Caki2 (cell line): Measurements from ENCODE around the gene EPHX1. TPM values are rescaled to one million over a fixed set of nuclear protein-coding genes. Genes with fewer than 3 reads are reported as not detected.
"Not testable (repeated sequence)": the region's sequence is repeated elsewhere in the genome, so short reads cannot be mapped to it uniquely, and the experiment has no call there.

Source experiments
- DNase-seq: peaks from one replicate; pipeline ENCODE4 v3.0.0-alpha.2; 2015; ENCODE audit warnings: low read depth
- in situ Hi-C: cut with HindIII; loops from 2 replicates; pipeline ENCODE4 v1.10.0; 2016; ENCODE audit warnings: low sequenced_read_pairs, low pct_unique_long_range_greater_than_20kb, mixed read lengths
- total RNA-seq: library from RNA; depleted of rRNA; stranded (reverse); fragments of >200 nt; shearing (Covaris generic); gene quantifications from 2 replicates; pipeline ENCODE4 v1.2.3, GENCODE V29; 2014; ENCODE audit warnings: low replicate concordance

Gene EPHX1
- total RNA-seq, 1 experiment from 2014 or later, result 251 TPM

- in situ Hi-C loops, result loop anchor here (10.0 kb wide), 1 partner anchor 280 kb away; no protein-coding TSS in a partner anchor
- no peak for DNase-seq
Observed at GRCh38 chr1:225774281-225775147, 35.4 kb upstream of the EPHX1 start.

DNA sequence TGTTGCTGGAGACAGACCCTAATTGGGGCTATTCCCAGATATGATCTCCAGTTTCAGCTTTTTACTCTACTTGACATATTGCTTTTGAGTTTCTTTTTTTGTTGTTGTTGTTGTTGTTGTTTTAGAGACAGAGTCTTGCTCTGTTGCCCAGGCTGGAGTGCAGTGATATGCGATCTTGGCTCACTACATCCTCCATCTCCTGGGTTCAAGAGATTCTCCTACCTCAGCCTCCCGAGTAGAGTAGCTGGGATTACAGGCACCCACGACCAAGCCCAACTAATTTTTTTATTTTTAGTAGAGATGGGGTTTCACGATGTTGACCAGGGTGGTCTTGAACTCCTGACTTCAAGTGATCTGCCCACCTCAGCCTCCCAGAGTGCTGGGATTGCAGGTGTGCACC lies 33.6 kb upstream of the EPHX1 start:
- in situ Hi-C loops, result loop anchor here (10.0 kb wide), 1 partner anchor 281 kb away; no protein-coding TSS in a partner anchor
- no peak for DNase-seq

- no peak for DNase-seq
- in situ Hi-C loops, result loop anchor here (10.0 kb wide), 1 partner anchor 282 kb away; no protein-coding TSS in a partner anchor
Observed at GRCh38 chr1:225777058-225777582, 32.8 kb upstream of the EPHX1 start.

DNA sequence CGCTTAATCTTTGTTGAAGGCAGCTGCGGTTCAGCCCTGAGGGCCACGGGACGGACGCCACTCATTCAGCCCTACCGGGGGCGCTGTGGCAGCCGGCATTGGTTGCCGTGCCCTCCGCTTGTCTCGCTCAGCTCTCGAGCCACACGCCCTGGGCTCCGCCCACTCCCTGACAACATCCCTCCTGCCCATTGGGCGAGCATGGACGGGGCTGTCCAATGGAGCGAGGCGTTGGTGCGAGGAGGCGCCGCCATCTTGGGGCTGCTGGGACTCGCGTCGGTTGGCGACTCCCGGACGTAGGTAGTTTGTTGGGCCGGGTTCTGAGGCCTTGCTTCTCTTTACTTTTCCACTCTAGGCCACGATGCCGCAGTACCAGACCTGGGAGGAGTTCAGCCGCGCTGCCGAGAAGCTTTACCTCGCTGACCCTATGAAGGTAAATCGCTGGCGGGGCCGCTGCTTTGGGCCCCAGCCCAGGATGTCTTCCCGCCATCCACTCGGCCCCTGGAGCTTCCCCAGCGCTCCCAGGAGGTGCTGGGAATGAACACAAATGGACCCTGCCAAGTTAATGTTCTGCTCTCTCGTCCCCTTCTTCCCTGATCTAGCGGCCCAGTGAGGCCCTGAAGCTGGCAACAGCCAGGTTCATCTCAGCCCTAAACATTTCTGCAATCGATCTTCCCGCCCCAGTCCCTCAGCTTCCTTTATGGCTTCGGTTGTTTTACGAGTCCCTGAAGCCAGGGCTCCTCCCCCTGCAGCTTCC lies 32.2 kb upstream of the EPHX1 start, which contains the start of gene SRP9:
TSS of gene SRP9 (plus strand) at position 244 of the 754 bp plus-strand sequence. CDS start at position 359, 115 bp downstream.
- in situ Hi-C loops, result loop anchor here (10.0 kb wide), 1 partner anchor 283 kb away; no protein-coding TSS in a partner anchor
- peak; percentile 98 for DNase-seq

DNA sequence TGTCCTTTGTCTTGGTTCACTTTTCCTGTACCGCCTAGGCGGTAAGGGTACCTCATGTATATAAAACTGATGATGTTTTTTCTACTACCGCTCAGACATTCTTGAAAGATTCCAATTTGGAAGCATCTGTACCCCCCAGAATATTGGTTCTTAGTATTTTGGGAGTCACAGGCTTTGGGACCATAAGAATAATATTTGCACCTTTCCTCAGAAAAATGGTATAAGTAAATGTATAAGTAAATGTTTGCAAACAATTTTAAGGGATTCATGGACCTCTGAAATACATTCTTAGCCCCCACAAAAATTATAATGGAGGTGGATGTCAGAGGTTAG lies 31.6 kb upstream of the EPHX1 start:
- in situ Hi-C loops, result loop anchor here (10.0 kb wide), 1 partner anchor 284 kb away; no protein-coding TSS in a partner anchor
- no peak for DNase-seq

GRCh38 chr1:225779165-225779564 lies 30.8 kb upstream of the EPHX1 start:
- in situ Hi-C loops, result loop anchor here (10.0 kb wide), 1 partner anchor 284 kb away; no protein-coding TSS in a partner anchor
- DNase-seq, result not testable (repeated sequence)

- DNase-seq, result no peak
- in situ Hi-C loops, result no loop called here
Observed at GRCh38 chr1:225780134-225780533, 29.8 kb upstream of the EPHX1 start.

GRCh38 chr1:225780630-225781029 lies 29.3 kb upstream of the EPHX1 start:
- no peak for DNase-seq
- in situ Hi-C loops, result no loop called here

- DNase-seq, result not testable (repeated sequence)
Observed at GRCh38 chr1:225789142-225789541, 20.8 kb upstream of the EPHX1 start.

DNA sequence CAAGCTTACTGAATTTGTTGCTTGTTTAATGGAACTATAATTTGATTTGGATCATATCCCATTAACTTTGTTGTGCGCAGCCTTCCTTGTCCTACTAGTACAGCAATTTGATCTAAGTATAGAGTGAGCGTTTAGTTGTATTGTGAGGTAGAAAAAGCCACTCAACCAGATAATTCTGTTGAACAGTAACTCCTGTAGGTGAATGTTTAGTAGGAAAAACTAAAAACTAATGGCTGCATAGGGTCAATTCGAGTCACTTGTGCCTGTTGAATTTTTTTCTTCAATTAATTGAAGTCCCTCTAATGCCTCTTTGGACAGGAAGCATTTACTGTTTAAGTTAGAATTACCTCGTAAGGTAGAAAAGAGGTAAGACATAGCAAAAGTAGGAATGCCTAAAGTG lies 15.0 kb upstream of the EPHX1 start:
- in situ Hi-C loops, result no loop called here
- DNase-seq, result no peak

More at GRCh38 chr1:225789142-225789541, 20.8 kb upstream of the EPHX1 start:
- in situ Hi-C loops, result not testable (repeated sequence)

DNA sequence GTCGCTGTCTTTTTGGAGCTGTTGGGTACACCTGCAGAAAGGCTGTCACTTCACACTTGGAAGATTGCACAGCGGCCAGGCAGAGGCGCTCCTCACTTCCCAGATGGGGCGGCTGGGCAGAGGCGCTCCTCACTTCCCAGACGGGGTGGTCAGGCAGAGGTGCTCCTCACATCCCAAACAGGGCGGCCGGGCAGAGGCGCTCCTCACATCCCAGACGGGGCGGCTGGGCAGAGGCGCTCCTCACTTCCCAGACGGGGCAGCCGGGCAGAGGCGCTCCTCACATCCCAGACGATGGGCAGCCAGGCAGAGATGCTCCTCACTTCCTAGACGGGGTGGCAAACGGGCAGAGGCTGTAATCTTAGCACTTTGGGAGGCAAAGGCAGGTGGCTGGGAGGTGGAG lies 13.8 kb upstream of the EPHX1 start:
- DNase-seq, in situ Hi-C loops: not testable (repeated sequence)

GRCh38 chr1:225801146-225801545 lies 8.8 kb upstream of the EPHX1 start:
- in situ Hi-C loops, DNase-seq: not testable (repeated sequence)

GRCh38 chr1:225806249-225806648 lies 3.7 kb upstream of the EPHX1 start:
- in situ Hi-C loops, result no loop called here
- no peak for DNase-seq

GRCh38 chr1:225806736-225807135 lies 3.2 kb upstream of the EPHX1 start:
- DNase-seq, in situ Hi-C loops: not testable (repeated sequence)

- in situ Hi-C loops, result no loop called here
Observed at GRCh38 chr1:225808136-225808535, 1.8 kb upstream of the EPHX1 start.

DNA sequence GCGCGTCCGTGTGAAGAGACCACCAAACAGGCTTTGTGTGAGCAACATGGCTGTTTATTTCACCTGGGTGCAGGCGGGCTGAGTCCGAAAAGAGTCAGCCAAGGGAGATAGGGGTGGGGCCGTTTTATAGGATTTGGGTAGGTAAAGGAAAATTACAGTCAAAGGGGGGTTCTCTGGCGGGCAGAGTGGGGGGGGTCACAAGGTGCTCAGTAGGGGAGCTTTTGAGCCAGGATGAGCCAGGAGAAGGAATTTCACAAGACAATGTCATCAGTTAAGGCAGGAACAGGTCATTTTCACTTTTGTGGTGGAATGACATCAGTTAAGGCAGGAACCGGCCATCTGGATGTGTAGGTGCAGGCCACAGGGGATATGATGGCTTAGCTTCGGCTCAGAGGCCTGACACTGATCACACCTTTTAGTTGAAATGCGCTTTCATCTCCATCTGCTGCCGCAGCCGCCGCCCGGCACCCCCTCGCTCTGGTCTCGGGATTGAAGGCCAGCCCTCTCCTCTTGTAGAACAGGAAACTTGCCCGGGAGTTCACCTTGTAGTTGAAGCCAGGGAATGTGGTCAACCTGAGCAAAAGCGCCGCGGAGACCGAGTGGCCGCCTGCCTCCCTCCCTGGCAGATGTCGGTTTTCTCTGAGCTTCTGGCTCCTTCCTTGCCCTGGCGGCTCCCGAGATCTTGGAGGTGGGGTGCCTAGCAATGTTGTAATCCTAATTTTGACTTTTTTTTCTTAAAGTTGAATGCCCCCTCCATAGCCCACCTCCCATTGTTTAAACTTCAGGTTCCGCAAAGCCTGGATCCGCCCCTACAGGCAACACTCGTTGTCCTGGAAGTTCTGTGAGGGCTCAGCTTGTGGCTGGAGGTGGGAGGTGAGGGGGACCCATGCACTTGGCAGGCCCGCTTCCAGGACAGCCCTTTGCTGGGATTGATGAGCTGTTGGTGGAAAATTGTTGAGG lies 935 bp downstream of the EPHX1 start:
- peak; percentile 47 for DNase-seq
- in situ Hi-C loops, result not testable (repeated sequence)

More at GRCh38 chr1:225808136-225808535, 1.8 kb upstream of the EPHX1 start:
- no peak for DNase-seq

DNA sequence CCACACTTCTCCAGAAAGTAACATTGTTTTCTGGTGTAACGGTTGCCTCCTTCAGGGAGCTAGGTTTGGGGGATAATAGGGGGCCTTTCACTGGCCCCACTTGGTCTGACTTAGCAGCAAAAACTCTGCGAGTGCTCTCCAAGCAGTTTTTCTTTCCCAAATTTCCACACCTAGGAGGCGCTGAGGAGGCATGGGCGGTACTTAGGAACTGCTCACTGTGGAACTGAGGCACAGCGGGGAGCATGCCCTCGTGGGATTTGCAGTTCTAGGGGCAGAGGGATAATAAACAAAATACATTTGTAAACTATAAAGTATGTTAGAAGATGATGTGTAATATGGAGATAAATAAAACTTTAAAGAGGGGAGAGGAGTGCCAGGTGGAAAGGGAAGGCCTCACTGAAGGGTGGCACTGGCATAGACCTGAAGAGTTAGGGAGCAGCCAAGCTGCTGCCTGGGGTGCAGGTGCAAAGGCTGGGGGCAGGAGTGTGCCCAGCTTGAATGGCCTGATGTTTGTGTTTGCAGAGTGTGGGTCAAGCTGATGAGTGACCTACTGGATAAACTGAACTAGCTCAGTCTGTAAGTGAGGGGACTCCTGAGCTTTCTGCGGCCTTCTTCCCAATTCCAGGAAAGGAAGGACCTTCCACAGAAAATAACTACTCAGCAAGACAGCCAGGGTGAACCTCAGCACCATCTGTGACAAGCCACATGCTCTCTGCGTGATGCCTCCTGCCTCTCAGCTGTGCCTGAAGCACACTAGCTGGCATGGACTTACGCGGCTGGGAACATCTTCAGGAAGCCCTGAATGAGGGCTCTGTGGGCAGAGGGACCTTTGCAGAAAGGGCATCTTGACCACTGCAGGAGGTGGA lies 1.9 kb downstream of the EPHX1 start:
- in situ Hi-C loops, result no loop called here
- DNase-seq, result peak; percentile 53
